Sigmoid colon (tissue), 7 donors: ENCODE results near the gene COX6A2. TPM values are rescaled to one million over a fixed set of nuclear protein-coding genes. Genes with fewer than 3 reads are reported as not detected.
"Not testable (repeated sequence)": the region's sequence is repeated elsewhere in the genome, so short reads cannot be mapped to it uniquely, and the experiment has no call there.

Experiments used
- DNase-seq: peaks from one replicate; pipeline ENCODE4 v3.0.0-alpha.2; 2019
- H3K27ac ChIP-seq, 4 donors: fragments of 200-600 bp; sonication (generic); one replicate each; pipeline ENCODE4 v1.5.1; 2016 to 2019; ENCODE audit warnings: mild to moderate bottlenecking in 1 of 4
- H3K27me3 ChIP-seq, 3 donors: fragments of 200-600 bp; sonication (generic); one replicate each; pipeline ENCODE4 v1.5.1; 2019; ENCODE audit warnings: mild to moderate bottlenecking in 1 of 3
- H3K36me3 ChIP-seq, 4 donors: fragments of 200-600 bp; sonication (generic); one replicate each; pipeline ENCODE4 v1.5.1; 2016 to 2019
- H3K4me1 ChIP-seq, 4 donors: fragments of 200-600 bp; sonication (generic); one replicate each; pipeline ENCODE4 v1.5.1; 2017 to 2019
- H3K4me3 ChIP-seq, 4 donors: fragments of 200-600 bp; sonication (generic); one replicate each; pipeline ENCODE4 v1.5.1; 2017 to 2019; ENCODE audit warnings: mild to moderate bottlenecking in 2 of 4, moderate library complexity in 1 of 4
- H3K9me3 ChIP-seq, 4 donors: fragments of 200-600 bp in 3 of 4; sonication (generic) in 3 of 4; one replicate each; pipeline versions ENCODE4 v1.5.1 to v1.6.1; 2013 to 2019
- EP300 ChIP-seq, 4 donors: sonication (generic); formaldehyde crosslinking; IDR thresholded peaks; one replicate each; pipeline ENCODE4 v1.6.1; 2017; ENCODE audit warnings: antibody characterized with exemption in 4 of 4
- POLR2A ChIP-seq, 2 donors: fragments of 450-650 bp; IDR thresholded peaks; one replicate each; pipeline ENCODE4 v1.6.1; 2016; ENCODE audit warnings: antibody characterized with exemption in 2 of 2, mild to moderate bottlenecking in 2 of 2, moderate library complexity in 2 of 2
- POLR2AphosphoS5 ChIP-seq, 4 donors: sonication (generic); formaldehyde crosslinking; IDR thresholded peaks; one replicate each; pipeline ENCODE4 v1.6.1; 2017; ENCODE audit warnings: antibody characterized with exemption in 4 of 4
- WGBS, 2 donors: extraction: QIAGEN DNeasy Blood & Tissue Kit; methylation state at CpG; one replicate each; pipeline ENCODE4 v1.1.7; 2013; 5-methylcytosine and 5-hydroxymethylcytosine counted together
- intact Hi-C: fragments of 100-400 bp; cut with DNase I; formaldehyde crosslinking; loops from one replicate; pipeline ENCODE4 v1.15.1; 2023
- polyA plus RNA-seq, 3 donors: library from polyadenylated mRNA; stranded (reverse); fragments of 200-250 nt; gene quantifications; one replicate each; pipeline ENCODE4 v1.2.3, GENCODE V29; 2013
- total RNA-seq, 4 donors: library from RNA; depleted of rRNA; stranded (reverse); fragments of >200 nt; gene quantifications; one replicate each; pipeline ENCODE4 v1.1.0, GENCODE V29; 2016
- TF ChIP-seq, protein P1 (sequence below), 4 experiments: fragments of 450-650 bp in 3 of 4; fragments of 200-600 bp in 1 of 4; IDR thresholded peaks; one replicate each; pipeline ENCODE4 v1.5.1; 2016 to 2019; ENCODE audit warnings: antibody characterized with exemption in 4 of 4, mild to moderate bottlenecking in 3 of 4, moderate library complexity in 2 of 4
- donor health status: healthy with polysubstance abuse.
- donor health status: Bipolar disorder and iron deficiency.
- donor health status: healthy.

COX6A2 gene
- total and polyA plus RNA-seq, 7 donors: 0.32 to 4.8 TPM; not detected in 5

DNA sequence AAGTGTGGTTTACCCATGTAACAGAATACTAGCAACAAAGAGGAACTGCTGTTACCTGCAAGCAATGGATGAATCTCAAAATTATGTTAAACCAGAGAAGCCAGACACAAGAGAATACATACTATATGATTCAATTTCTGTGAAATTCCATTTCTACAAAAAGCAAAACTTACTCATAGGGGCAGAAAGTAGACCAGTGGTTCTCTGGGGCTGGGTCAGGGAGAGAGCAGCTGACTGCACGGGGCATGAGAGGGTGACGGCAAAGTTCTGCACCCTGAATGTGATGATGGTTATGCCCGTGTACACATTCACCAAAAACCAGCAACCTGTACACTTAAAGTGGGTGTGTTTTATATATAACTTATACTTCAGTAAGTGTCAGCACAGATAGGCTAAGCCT is 11.4 kb upstream of the COX6A2 start:
- no peaks in the 10 kb centered on the region for H3K9me3 ChIP-seq
- 80 to 89% methylated on average over 3 of the region's 3 CpGs for WGBS, 2 donors
- H3K36me3 ChIP-seq: no peaks in the 10 kb centered on the region
- no peak overlapping the region for H3K27ac ChIP-seq
- DNase-seq: peak; percentile 22
- peaks cover 0 to 12% (median 7%) of the 10 kb centered on the region in 4 donors for H3K4me1 ChIP-seq
- TF ChIP-seq POLR2AphosphoS5 (IDR thresholded peaks at IDR 0.05): no peak
- TF ChIP-seq, protein P1, sequence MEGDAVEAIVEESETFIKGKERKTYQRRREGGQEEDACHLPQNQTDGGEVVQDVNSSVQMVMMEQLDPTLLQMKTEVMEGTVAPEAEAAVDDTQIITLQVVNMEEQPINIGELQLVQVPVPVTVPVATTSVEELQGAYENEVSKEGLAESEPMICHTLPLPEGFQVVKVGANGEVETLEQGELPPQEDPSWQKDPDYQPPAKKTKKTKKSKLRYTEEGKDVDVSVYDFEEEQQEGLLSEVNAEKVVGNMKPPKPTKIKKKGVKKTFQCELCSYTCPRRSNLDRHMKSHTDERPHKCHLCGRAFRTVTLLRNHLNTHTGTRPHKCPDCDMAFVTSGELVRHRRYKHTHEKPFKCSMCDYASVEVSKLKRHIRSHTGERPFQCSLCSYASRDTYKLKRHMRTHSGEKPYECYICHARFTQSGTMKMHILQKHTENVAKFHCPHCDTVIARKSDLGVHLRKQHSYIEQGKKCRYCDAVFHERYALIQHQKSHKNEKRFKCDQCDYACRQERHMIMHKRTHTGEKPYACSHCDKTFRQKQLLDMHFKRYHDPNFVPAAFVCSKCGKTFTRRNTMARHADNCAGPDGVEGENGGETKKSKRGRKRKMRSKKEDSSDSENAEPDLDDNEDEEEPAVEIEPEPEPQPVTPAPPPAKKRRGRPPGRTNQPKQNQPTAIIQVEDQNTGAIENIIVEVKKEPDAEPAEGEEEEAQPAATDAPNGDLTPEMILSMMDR (IDR thresholded peaks at IDR 0.05): no peak
- TF ChIP-seq EP300 (IDR thresholded peaks at IDR 0.05): no peak
- no peak for TF ChIP-seq POLR2A (IDR thresholded peaks at IDR 0.05)
- H3K27me3 ChIP-seq: no peaks in the 10 kb centered on the region
- no peak overlapping the region for H3K4me3 ChIP-seq
- intact Hi-C loops: no loop called here

DNA sequence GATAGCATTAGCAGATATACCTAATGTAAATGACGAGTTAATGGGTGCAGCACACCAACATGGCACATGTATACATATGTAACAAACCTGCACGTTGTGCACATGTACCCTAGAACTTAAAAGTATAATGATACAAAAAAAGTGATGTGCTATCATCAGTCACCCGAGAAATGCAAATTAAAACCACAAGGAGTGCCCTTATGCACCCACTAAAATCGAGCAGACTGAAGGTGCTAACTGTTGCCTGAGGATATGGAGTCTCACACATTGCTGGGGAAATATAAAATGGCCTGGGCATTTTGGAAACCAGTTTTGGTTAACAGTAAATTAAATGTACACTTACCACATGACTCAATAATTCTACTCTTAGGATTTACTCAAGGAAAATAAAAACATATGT is 10.9 kb upstream of the COX6A2 start:
- DNase-seq, H3K27me3 ChIP-seq, intact Hi-C loops, H3K36me3 ChIP-seq, H3K27ac ChIP-seq, H3K9me3 ChIP-seq, H3K4me3 ChIP-seq: not testable (repeated sequence)
- WGBS, 2 donors: 41 to 43% methylated on average over 3 of the region's 4 CpGs
- H3K4me1 ChIP-seq: peaks cover 0 to 12% (median 7%) of the 10 kb centered on the region in 4 donors

DNA sequence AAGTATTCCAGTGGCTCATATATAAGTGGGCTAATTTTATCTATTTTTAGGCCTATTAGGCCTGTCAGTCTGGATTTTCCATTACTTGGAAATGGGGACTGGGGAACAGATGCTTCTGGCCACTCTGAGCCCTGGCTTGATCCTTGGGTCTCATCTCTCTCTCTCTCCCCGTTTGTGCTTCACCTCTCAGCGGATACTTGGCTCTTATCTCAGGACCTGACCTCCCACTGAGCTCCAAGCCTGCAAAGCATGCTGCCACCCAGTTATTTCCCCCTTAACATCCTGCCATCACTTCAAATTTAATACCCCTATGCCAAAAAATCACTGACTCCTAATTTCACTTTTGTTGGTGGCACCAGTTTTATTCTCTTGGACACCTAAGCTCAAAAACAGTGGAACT is 10.3 kb upstream of the COX6A2 start:
- intact Hi-C loops: no loop called here

DNA sequence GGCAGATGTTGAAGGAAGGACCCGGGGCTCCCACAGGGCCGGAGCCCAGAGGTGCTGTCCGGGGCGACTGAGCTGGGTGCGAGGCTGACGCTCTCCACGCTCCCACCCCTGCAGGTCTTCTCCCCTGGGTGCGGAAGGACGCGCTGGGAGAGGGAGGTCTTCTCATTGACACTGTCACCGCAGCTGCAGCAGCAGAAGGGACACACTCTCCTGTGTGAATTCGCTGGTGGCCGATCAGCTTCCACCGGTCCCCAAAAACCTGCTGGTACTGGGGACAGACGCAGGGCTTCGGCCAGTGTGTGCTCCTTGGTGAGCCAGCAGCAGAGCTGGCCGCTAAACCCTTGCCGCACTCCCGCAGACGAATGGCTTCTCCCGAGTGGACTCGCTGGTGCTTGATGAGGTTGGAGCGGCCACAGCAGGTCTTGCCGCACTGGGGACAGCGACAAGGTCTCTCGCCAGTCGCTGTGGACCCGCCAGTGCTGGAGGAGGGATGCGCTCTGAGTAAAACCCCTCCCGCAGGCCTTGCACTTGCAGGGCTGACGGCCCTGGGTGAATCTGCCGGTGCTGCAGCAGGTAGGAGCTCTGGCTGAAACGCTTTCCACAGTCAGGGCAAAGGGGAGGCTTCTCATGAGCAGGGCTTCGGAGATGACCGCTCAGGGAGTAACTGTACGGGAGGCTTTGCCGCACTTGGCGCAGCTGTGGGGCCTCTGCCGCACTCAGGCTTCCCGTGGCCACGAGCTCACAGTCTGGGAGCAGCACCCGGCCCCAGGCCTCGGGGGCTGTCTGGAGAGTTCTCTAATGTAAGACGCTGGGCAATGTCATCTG is 8.3 kb upstream of the COX6A2 start:
- 95 to 96% methylated on average over 44 of the region's 44 CpGs for WGBS, 2 donors
- no peaks in the 10 kb centered on the region for H3K4me1 ChIP-seq
- TF ChIP-seq POLR2A (IDR thresholded peaks at IDR 0.05): no peak
- TF ChIP-seq, protein P1 (IDR thresholded peaks at IDR 0.05): no peak
- no peak for TF ChIP-seq EP300 (IDR thresholded peaks at IDR 0.05)
- no peak for TF ChIP-seq POLR2AphosphoS5 (IDR thresholded peaks at IDR 0.05)
- no peaks in the 10 kb centered on the region for H3K27me3 ChIP-seq
- peak; percentile 34 for DNase-seq
- no peaks in the 10 kb centered on the region for H3K36me3 ChIP-seq
- no peak overlapping the region for H3K4me3 ChIP-seq
- no peak overlapping the region for H3K27ac ChIP-seq
- no peaks in the 10 kb centered on the region for H3K9me3 ChIP-seq
- intact Hi-C loops: no loop called here

More for the DNA sequence above, 10.3 kb upstream of the COX6A2 start:
- Histone ChIP-seq H3K9me3 (no peaks in the 10 kb centered on the region), H3K4me1 (peaks cover 0 to 12% (median 7%) of the 10 kb centered on the region in 4 donors), H3K27me3 (no peaks in the 10 kb centered on the region), H3K36me3 (no peaks in the 10 kb centered on the region), H3K4me3 (no peak overlapping the region), H3K27ac (no peak overlapping the region)
- WGBS, 2 donors: 81 to 83% methylated on average over 2 of the region's 2 CpGs
- peak; percentile 25 for DNase-seq
- TF ChIP-seq POLR2A (IDR thresholded peaks at IDR 0.05): no peak
- TF ChIP-seq POLR2AphosphoS5 (IDR thresholded peaks at IDR 0.05): no peak
- no peak for TF ChIP-seq EP300 (IDR thresholded peaks at IDR 0.05)
- TF ChIP-seq, protein P1 (IDR thresholded peaks at IDR 0.05): no peak

DNA sequence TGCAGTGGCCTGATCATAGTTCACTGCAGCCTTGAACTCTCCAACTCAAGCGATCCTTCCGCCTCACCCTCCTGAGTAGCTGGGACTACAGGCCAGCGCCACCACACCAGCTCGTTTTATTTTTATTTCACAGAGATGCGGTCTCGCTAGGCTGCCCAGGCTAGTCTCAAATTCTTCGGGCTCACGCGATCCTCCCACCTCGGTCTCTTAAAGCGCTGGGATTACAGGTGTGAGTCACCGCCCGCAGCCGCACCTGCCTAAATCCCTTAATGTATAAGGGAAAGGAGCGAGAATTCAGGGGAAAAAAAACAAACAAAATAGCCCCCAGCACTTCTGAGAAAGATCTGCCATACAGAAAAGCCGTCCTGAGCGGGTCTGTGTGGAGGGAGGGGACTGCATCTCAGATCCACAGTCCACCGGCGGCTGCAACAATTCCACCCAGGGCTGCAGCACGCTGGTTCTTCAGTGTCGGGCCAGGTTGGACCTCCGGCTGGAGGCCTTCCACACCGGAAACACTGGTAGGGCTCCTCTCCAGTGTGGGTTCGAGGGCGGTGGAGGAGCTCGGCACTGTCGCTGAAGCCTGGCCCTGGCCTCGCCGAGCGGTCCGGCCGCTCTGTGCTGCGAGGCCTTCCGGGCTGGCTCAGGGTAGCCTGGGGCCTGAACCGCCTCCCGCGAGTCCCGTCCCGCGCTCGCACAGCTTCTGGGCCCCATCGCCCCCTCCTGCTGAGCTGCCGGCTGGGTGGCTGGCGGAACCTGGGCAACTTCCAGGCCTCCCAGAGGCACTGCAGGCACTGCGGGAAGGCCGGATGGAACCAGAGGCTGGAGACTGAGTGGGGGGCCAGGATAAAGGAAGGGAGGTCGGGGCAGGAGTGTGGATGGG is 7.4 kb upstream of the COX6A2 start:
- no peaks in the 10 kb centered on the region for H3K27me3 ChIP-seq
- no peaks in the 10 kb centered on the region for H3K4me1 ChIP-seq
- no peaks in the 10 kb centered on the region for H3K9me3 ChIP-seq
- no peaks in the 10 kb centered on the region for H3K36me3 ChIP-seq
- TF ChIP-seq POLR2A (IDR thresholded peaks at IDR 0.05) (no peak), EP300 (IDR thresholded peaks at IDR 0.05) (no peak), POLR2AphosphoS5 (IDR thresholded peaks at IDR 0.05) (no peak)
- TF ChIP-seq, protein P1 (IDR thresholded peaks at IDR 0.05): no peak
- DNase-seq: peak; percentile 44
- no peak overlapping the region for H3K4me3 ChIP-seq
- H3K27ac ChIP-seq: no peak overlapping the region
- WGBS, 2 donors: 95 to 96% methylated on average over 47 of the region's 47 CpGs
- intact Hi-C loops: no loop called here
